B cell (primary cell): ENCODE data around the gene MLKL.

Experiments
- EZH2 ChIP-seq: IDR thresholded peaks from 2 replicates; pipeline ENCODE4 v1.6.1; 2012; ENCODE audit warnings: borderline replicate concordance, low read depth, mild to moderate bottlenecking, moderate library complexity, low read length; ENCODE audit not compliant: insufficient read depth, poor library complexity, severe bottlenecking
- TF ChIP-seq, protein P1 (sequence below): fragments of 200-600 bp; IDR thresholded peaks from one replicate; pipeline ENCODE4 v1.8.0; 2022; ENCODE audit warnings: antibody characterized with exemption, mild to moderate bottlenecking

DNA sequence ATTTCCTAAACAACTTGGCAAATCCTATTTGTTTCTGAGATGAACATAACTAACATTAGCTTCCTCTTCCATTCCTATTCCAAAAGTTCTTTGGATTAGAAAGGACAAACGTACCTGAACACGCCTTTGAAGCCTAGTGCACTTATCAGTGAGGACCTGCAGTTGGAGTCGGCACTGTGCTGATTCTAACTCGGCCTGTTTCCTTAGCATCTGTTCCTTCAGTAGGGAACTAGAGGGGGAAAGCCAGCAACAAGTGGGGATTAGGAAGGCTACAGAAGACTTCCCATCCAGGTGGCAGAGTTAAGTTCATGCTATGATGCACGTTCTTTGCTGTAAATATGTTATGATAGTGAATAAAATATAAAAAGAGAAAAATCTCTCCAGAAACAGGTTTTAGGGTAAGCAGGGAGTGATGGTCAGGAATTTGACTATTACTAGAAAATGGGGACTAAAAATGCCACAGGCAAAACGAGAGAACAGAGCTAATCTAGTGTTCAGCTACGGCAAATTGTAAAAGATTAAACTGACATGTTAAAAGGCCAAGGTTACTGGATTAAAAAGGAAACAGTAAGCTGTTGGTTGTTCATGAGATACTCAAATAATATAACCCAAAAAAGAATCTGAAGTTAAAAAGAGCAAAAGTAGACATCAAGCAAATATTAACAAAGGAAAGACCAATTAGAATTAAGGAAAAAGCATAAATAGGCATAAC is 62.8 kb downstream of the MLKL start:
- TF ChIP-seq, protein P1, sequence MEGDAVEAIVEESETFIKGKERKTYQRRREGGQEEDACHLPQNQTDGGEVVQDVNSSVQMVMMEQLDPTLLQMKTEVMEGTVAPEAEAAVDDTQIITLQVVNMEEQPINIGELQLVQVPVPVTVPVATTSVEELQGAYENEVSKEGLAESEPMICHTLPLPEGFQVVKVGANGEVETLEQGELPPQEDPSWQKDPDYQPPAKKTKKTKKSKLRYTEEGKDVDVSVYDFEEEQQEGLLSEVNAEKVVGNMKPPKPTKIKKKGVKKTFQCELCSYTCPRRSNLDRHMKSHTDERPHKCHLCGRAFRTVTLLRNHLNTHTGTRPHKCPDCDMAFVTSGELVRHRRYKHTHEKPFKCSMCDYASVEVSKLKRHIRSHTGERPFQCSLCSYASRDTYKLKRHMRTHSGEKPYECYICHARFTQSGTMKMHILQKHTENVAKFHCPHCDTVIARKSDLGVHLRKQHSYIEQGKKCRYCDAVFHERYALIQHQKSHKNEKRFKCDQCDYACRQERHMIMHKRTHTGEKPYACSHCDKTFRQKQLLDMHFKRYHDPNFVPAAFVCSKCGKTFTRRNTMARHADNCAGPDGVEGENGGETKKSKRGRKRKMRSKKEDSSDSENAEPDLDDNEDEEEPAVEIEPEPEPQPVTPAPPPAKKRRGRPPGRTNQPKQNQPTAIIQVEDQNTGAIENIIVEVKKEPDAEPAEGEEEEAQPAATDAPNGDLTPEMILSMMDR: no peak
- no peak for TF ChIP-seq EZH2
